ENCODE measurements around the gene WASHC2C. TPM values are rescaled to one million over a fixed set of nuclear protein-coding genes. Genes with fewer than 3 reads are reported as not detected.

Gene WASHC2C
- total and polyA plus RNA-seq, 2 of the 8 experiments (the other 6 are each of a cell fraction or from before 2014, with no cell fraction given): 8.0 to 28.1 TPM

DNA sequence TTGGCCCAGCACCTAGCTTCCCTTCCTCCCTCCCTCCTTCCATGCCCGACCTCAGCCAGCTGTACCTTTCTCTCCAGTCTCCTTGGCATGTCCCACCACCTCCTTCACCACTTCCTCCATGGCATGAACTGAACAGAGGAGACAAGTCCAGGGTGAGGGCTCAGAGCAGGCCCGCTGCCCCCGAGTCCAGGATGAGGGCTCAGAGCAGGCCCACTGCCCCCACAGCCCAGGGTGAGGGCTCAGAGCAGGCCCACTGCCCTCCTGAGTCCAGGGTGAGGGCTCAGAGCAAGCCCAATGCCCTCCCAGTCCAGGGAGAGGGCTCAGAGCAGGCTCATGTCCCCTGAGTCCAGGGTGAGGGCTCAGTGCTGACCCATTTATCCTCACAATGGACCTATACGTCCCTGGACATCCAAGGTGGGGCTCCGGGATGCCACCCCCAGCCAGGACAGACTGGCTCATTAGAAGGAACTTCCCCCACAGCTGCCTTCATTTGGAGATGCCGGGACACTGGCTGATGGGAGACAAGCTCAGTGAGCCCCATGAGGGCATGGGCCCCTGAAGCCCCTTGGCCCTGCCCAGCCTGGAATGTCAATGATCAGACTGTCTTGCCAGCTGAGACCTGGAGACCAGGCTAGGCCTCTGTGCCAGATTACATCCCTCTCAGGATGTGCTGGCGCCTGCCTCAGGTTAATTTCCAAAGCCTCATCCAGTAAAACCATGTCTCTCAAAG is 90.2 kb downstream of the WASHC2C start (continued):
- TF ChIP-seq CHD7 (IDR thresholded peaks at IDR 0.05; ENCODE audit: insufficient replicate concordance, low read length): no peak
- no peak for TF ChIP-seq KDM4A (IDR thresholded peaks at IDR 0.05; ENCODE audit: low read depth, low read length, severe bottlenecking)
- no peak for TF ChIP-seq KDM1A (IDR thresholded peaks at IDR 0.05; ENCODE audit: borderline replicate concordance, low read length)
- no peak for TF ChIP-seq SIX5 (IDR thresholded peaks at IDR 0.05; ENCODE audit: low read depth, low read length)
- TF ChIP-seq NANOG (IDR thresholded peaks at IDR 0.05; ENCODE audit: insufficient read depth, low read depth, low read length, poor library complexity, severe bottlenecking): no peak
- no peak for TF ChIP-seq SUZ12 (IDR thresholded peaks at IDR 0.05; ENCODE audit: low read length)
- no peak for TF ChIP-seq SIRT6 (IDR thresholded peaks at IDR 0.05; ENCODE audit: low read length)
- TF ChIP-seq CHD2 (IDR thresholded peaks at IDR 0.05; ENCODE audit: low read length): no peak
- no peak for TF ChIP-seq JUN (IDR thresholded peaks at IDR 0.05; ENCODE audit: low read depth, low read length)
- TF ChIP-seq, protein P1, sequence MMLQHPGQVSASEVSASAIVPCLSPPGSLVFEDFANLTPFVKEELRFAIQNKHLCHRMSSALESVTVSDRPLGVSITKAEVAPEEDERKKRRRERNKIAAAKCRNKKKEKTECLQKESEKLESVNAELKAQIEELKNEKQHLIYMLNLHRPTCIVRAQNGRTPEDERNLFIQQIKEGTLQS (IDR thresholded peaks at IDR 0.05; ENCODE audit: insufficient read depth, low read depth, low read length): no peak
